IMR-90 (cell line): ENCODE results near the gene CFAP299. TPM values are rescaled to one million over a fixed set of nuclear protein-coding genes. Genes with fewer than 3 reads are reported as not detected.

Experiments
- ATAC-seq: fragments of 200-7000 bp; cut with Tn5 transposase; 2 replicates; pipeline ENCODE4 v1.9.1; 2020; ENCODE audit warnings: low read depth, mild to moderate bottlenecking, moderate library complexity
- BruUV-seq: library from RNA; stranded (reverse); fragments of 400-500 nt; replicated peaks from 2 replicates; lab custom pipeline; 2021; lab: Mats Ljungman, UMichigan
- CTCF ChIA-PET: fragments of 300-600 bp; formaldehyde crosslinking; extraction: SDS; loops from one replicate; lab custom pipeline; 2021; ENCODE audit warnings: antibody characterized with exemption; lab: Yijun Ruan, JAX
- POLR2A ChIA-PET: fragments of 300-600 bp; sonication (Branson Sonifier 250); formaldehyde crosslinking; loops from one replicate; lab custom pipeline; 2022; ENCODE audit warnings: antibody characterized with exemption; ENCODE audit not compliant: unreplicated experiment; lab: Charles Lee
- DNase-seq: peaks from one replicate; pipeline ENCODE4 v3.0.0; 2013
- H2AFZ ChIP-seq: replicated peaks from 2 replicates; pipeline ENCODE3; 2013; ENCODE audit warnings: low read length, mild to moderate bottlenecking; ENCODE audit not compliant: poor library complexity
- H2AK5ac ChIP-seq: 2 replicates; pipeline ENCODE4 v1.6.1; 2013; ENCODE audit warnings: low read depth, low read length, inconsistent platforms
- H2AK9ac ChIP-seq: replicated peaks from 2 replicates; pipeline ENCODE3; 2013; ENCODE audit warnings: mild to moderate bottlenecking, low read depth, low read length, moderate library complexity; ENCODE audit not compliant: poor library complexity
- H2BK120ac ChIP-seq: 2 replicates; pipeline ENCODE4 v1.6.1; 2013; ENCODE audit warnings: low read depth, low read length, inconsistent platforms
- H2BK15ac ChIP-seq: 3 replicates; pipeline ENCODE4 v1.6.1; 2013; ENCODE audit warnings: low read depth, low read length, inconsistent platforms
- H2BK20ac ChIP-seq: 2 replicates; pipeline ENCODE4 v1.6.1; 2013; ENCODE audit warnings: low read depth, mild to moderate bottlenecking, inconsistent platforms, low read length, moderate library complexity
- H2BK5ac ChIP-seq: 2 replicates; pipeline ENCODE4 v1.6.1; 2013; ENCODE audit warnings: mild to moderate bottlenecking, low read depth, low read length, inconsistent platforms; ENCODE audit not compliant: poor library complexity, severe bottlenecking
- H3K14ac ChIP-seq: replicated peaks from 2 replicates; pipeline ENCODE4 v1.6.1; 2013; ENCODE audit warnings: low read depth, low read length, inconsistent platforms
- H3K18ac ChIP-seq: 2 replicates; pipeline ENCODE4 v1.6.1; 2013; ENCODE audit warnings: low read depth, low read length, control low read depth
- H3K23ac ChIP-seq: 2 replicates; pipeline ENCODE4 v1.6.1; 2013; ENCODE audit warnings: low read depth, low read length, inconsistent platforms
- H3K27ac ChIP-seq: 2 replicates; pipeline ENCODE4 v1.5.1; 2013; ENCODE audit warnings: mild to moderate bottlenecking, control low read depth, low read length; ENCODE audit not compliant: insufficient read depth
- H3K27me3 ChIP-seq: 2 replicates; pipeline ENCODE4 v1.6.1; 2013; ENCODE audit warnings: low read length; ENCODE audit not compliant: control insufficient read depth, insufficient read depth
- H3K36me3 ChIP-seq: 2 replicates; pipeline ENCODE4 v1.6.1; 2013; ENCODE audit warnings: low read length, mixed read lengths; ENCODE audit not compliant: control insufficient read depth, insufficient read depth
- H3K4ac ChIP-seq: 2 replicates; pipeline ENCODE4 v1.6.1; 2013; ENCODE audit warnings: low read depth, low read length, inconsistent platforms
- H3K4me1 ChIP-seq: 2 replicates; pipeline ENCODE4 v1.6.1; 2013; ENCODE audit warnings: low read length, mixed read lengths; ENCODE audit not compliant: control insufficient read depth, insufficient read depth
- H3K4me2 ChIP-seq: 2 replicates; pipeline ENCODE4 v1.6.1; 2013; ENCODE audit warnings: low read depth, mild to moderate bottlenecking, control low read depth, low read length, moderate library complexity
- H3K4me3 ChIP-seq: 2 replicates; pipeline ENCODE4 v1.5.1; 2013; ENCODE audit warnings: low read depth, mild to moderate bottlenecking, control low read depth, low read length, moderate library complexity; ENCODE audit not compliant: insufficient read depth
- H3K56ac ChIP-seq: 2 replicates; pipeline ENCODE4 v1.6.1; 2013; ENCODE audit warnings: low read length, inconsistent platforms; ENCODE audit not compliant: insufficient read depth; ENCODE audit errors: extremely low read depth
- H3K79me1 ChIP-seq, 2 experiments: 2 replicates each; pipeline ENCODE4 v1.6.1; 2013; ENCODE audit warnings: low read length in 2 of 2, inconsistent platforms in 1 of 2, low read depth in 1 of 2
- H3K9ac ChIP-seq: 2 replicates; pipeline ENCODE4 v1.6.1; 2013; ENCODE audit warnings: low read depth, low read length, control low read depth
- H3K9me1 ChIP-seq: 2 replicates; pipeline ENCODE4 v1.6.1; 2013; ENCODE audit warnings: low read length, inconsistent platforms; ENCODE audit not compliant: insufficient read depth
- H3K9me3 ChIP-seq: 2 replicates; pipeline ENCODE4 v1.6.1; 2013; ENCODE audit warnings: low read length; ENCODE audit not compliant: control insufficient read depth, insufficient read depth
- H4K20me1 ChIP-seq: 2 replicates; pipeline ENCODE4 v1.6.1; 2013; ENCODE audit warnings: low read length, inconsistent platforms; ENCODE audit not compliant: insufficient read depth
- H4K5ac ChIP-seq: 2 replicates; pipeline ENCODE4 v1.6.1; 2013; ENCODE audit warnings: mild to moderate bottlenecking, low read depth, low read length, control low read depth
- H4K8ac ChIP-seq, 2 experiments: 2 replicates each; pipeline ENCODE4 v1.6.1; 2013; ENCODE audit warnings: low read depth in 2 of 2, low read length in 2 of 2, control low read depth in 1 of 2, inconsistent platforms in 1 of 2
- H4K91ac ChIP-seq: 2 replicates; pipeline ENCODE4 v1.6.1; 2013; ENCODE audit warnings: low read depth, low read length, inconsistent platforms; ENCODE audit not compliant: insufficient read depth
- BHLHE40 ChIP-seq: fragments of 150-350 bp; IDR thresholded peaks from 2 replicates; pipeline ENCODE4 v1.6.1; 2016; ENCODE audit warnings: mild to moderate bottlenecking, low read depth, low read length
- CEBPB ChIP-seq: IDR thresholded peaks from 2 replicates; pipeline ENCODE4 v1.6.1; 2012; ENCODE audit warnings: low read depth, low read length, improper control_type of control experiment
- CHD1 ChIP-seq: IDR thresholded peaks from 2 replicates; pipeline ENCODE4 v1.6.1; 2012; ENCODE audit warnings: low read depth, low read length, improper control_type of control experiment
- FOS ChIP-seq: fragments of 150-350 bp; IDR thresholded peaks from 2 replicates; pipeline ENCODE4 v1.6.1; 2016; ENCODE audit warnings: low read depth, low read length
- MAZ ChIP-seq: IDR thresholded peaks from 2 replicates; pipeline ENCODE4 v1.6.1; 2012; ENCODE audit warnings: low read depth, mild to moderate bottlenecking, low read length, improper control_type of control experiment, moderate library complexity, borderline replicate concordance
- MXI1 ChIP-seq: IDR thresholded peaks from 2 replicates; pipeline ENCODE4 v1.6.1; 2012; ENCODE audit warnings: low read depth, mild to moderate bottlenecking, low read length, moderate library complexity, borderline replicate concordance
- NFE2L2 ChIP-seq: fragments of 150-350 bp; IDR thresholded peaks from 2 replicates; pipeline ENCODE4 v1.6.1; 2016; ENCODE audit warnings: low read depth, mild to moderate bottlenecking, low read length
- RCOR1 ChIP-seq: IDR thresholded peaks from 2 replicates; pipeline ENCODE4 v1.6.1; 2012; ENCODE audit warnings: mild to moderate bottlenecking, low read length, improper control_type of control experiment; ENCODE audit not compliant: insufficient replicate concordance
- RFX5 ChIP-seq: IDR thresholded peaks from 2 replicates; pipeline ENCODE4 v1.8.0; 2012; ENCODE audit warnings: low read depth, mild to moderate bottlenecking, low read length, moderate library complexity
- SMC3 ChIP-seq: fragments of 150-350 bp; IDR thresholded peaks from 2 replicates; pipeline ENCODE4 v1.6.1; 2016; ENCODE audit warnings: low read depth, mild to moderate bottlenecking, antibody characterized with exemption, low read length, moderate library complexity
- WGBS, 2 experiments: methylation state at CpG; one replicate each; pipeline versions ENCODE4 v1.1.5 to v1.1.7; 2013; ENCODE audit warnings: missing lambda C conversion rate in 2 of 2; ENCODE audit not compliant: insufficient read length in 1 of 2; ENCODE audit errors: extremely low coverage in 2 of 2; 5-methylcytosine and 5-hydroxymethylcytosine counted together
- dilution Hi-C: fragments of 300-500 bp; cut with HindIII; formaldehyde crosslinking; loops from one replicate; pipeline ENCODE4 v1.14.3; 2018; ENCODE audit warnings: low sequenced_read_pairs; ENCODE audit not compliant: unreplicated experiment
- in situ Hi-C: fragments of 300-500 bp; cut with MboI; formaldehyde crosslinking; loops from 3 replicates; pipeline ENCODE4 v1.14.3; 2019; ENCODE audit warnings: low sequenced_read_pairs, inconsistent platforms, mixed read lengths
- intact Hi-C: fragments of 100-400 bp; cut with micrococcal nuclease; formaldehyde crosslinking; loops from 2 replicates; pipeline ENCODE4 v1.10.0; 2022
- polyA plus RNA-seq, 3 experiments: library from polyadenylated mRNA; depleted of rRNA; stranded (reverse); fragments of >200 nt; gene quantifications; 2 replicates each; pipeline ENCODE4 v1.2.3, GENCODE V29; 2012; ENCODE audit warnings: low replicate concordance in 1 of 3
- total RNA-seq: library from RNA; depleted of rRNA; stranded (reverse); fragments of >200 nt; gene quantifications from 2 replicates; pipeline ENCODE4 v1.2.3, GENCODE V29; 2012
- TF ChIP-seq, protein P1 (sequence below): fragments of 150-350 bp; IDR thresholded peaks from 2 replicates; pipeline ENCODE4 v1.6.1; 2016; ENCODE audit warnings: low read depth, mild to moderate bottlenecking, low read length, moderate library complexity, borderline replicate concordance

Gene CFAP299
- total and polyA plus RNA-seq, 2 of the 4 experiments (the other 2 are of a cell fraction), result 1.0 to 1.1 TPM

GRCh38 chr4:80307774-80308465, 27.6 kb upstream of the CFAP299 start:
- peak overlapping the region; percentile 71 for H4K5ac ChIP-seq
- H3K4me1 ChIP-seq, result peaks cover 14% of the 10 kb centered on the region
- intact Hi-C loops (loop anchor here (2.0 to 5.0 kb wide), 2 partner anchors 39 to 71 kb away; no protein-coding TSS in a partner anchor), in situ Hi-C loops (no loop called here), dilution Hi-C loops (no loop called here)
- ATAC-seq (peak; percentile 53), DNase-seq (peak; percentile 79)
- H2AK9ac ChIP-seq, result no peak overlapping the region
- H3K9me3 ChIP-seq, result no peaks in the 10 kb centered on the region
- peak overlapping the region; percentile 78 for H3K27ac ChIP-seq
- TF ChIP-seq CEBPB (peak; percentile 68; the same call in 1 of the 2 replicates), NFE2L2 (no peak), FOS (peak; percentile 80), BHLHE40 (no peak; the same call in 1 of the 2 replicates), SMC3 (no peak), MAZ (no peak), RFX5 (no peak), MXI1 (no peak), RCOR1 (no peak), CHD1 (no peak)
- TF ChIP-seq, protein P1, sequence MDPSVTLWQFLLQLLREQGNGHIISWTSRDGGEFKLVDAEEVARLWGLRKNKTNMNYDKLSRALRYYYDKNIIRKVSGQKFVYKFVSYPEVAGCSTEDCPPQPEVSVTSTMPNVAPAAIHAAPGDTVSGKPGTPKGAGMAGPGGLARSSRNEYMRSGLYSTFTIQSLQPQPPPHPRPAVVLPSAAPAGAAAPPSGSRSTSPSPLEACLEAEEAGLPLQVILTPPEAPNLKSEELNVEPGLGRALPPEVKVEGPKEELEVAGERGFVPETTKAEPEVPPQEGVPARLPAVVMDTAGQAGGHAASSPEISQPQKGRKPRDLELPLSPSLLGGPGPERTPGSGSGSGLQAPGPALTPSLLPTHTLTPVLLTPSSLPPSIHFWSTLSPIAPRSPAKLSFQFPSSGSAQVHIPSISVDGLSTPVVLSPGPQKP, result no peak
- POLR2A ChIA-PET, result no interaction called here
- H3K36me3 ChIP-seq, result no peaks in the 10 kb centered on the region; the same call in 1 of the 2 replicates
- H2AFZ ChIP-seq, result no peak overlapping the region
- H4K91ac ChIP-seq, result peak overlapping the region; percentile 73
- no peaks in the 10 kb centered on the region for H4K20me1 ChIP-seq
- CTCF ChIA-PET, result interaction anchor here (1.0 to 1.5 kb wide), 5 partner anchors 11 to 27 kb away, joined by 3 to 4 read pairs (median 3); no protein-coding TSS in a partner anchor
- no peaks in the 10 kb centered on the region for H3K27me3 ChIP-seq
- H3K79me1 ChIP-seq, result peaks cover 3 to 36% of the 10 kb centered on the region in 2 experiments; a peak in 3 of 4 replicates
- no TSS peak for BruUV-seq
- H4K8ac ChIP-seq, result peak overlapping the region; percentile 36 to 97
- peak overlapping the region; percentile 96 for H3K4ac ChIP-seq
- WGBS, 2 experiments, result no CpG with 5 or more reads among the region's 10 CpGs
- H3K4me3 ChIP-seq, result peak overlapping the region; percentile 11; the same call in 1 of the 2 replicates
- H3K4me2 ChIP-seq, result peak overlapping the region; percentile 81
- H2BK120ac ChIP-seq, result peak overlapping the region; percentile 97
- peak overlapping the region; percentile 68 for H2BK15ac ChIP-seq
- H3K56ac ChIP-seq, result peak overlapping the region; percentile 54
- H2BK5ac ChIP-seq, result peak overlapping the region; percentile 98
- peak overlapping the region; percentile 24 for H2AK5ac ChIP-seq
- H3K18ac ChIP-seq, result peak overlapping the region; percentile 61; the same call in 1 of the 2 replicates
- H3K23ac ChIP-seq, result peak overlapping the region; percentile 6; the same call in 1 of the 2 replicates
- peaks cover 3% of the 10 kb centered on the region; the same call in 1 of the 2 replicates for H3K9me1 ChIP-seq
- H3K9ac ChIP-seq, result peak overlapping the region; percentile 6; the same call in 1 of the 2 replicates
- H2BK20ac ChIP-seq, result peak overlapping the region; percentile 97
- H3K14ac ChIP-seq, result 0 out of 2 replicates have a peak overlapping the region, but pooled peaks have one; percentile 92
